ENCODE data around the gene TSHR. TPM values are rescaled to one million over a fixed set of nuclear protein-coding genes. Genes with fewer than 3 reads are reported as not detected.
A peak's percentile ranks its signal among the peaks of the same experiment; 100 is the strongest.

The TSHR gene
- total RNA-seq, 1 experiment from 2014 or later = not detected

DNA sequence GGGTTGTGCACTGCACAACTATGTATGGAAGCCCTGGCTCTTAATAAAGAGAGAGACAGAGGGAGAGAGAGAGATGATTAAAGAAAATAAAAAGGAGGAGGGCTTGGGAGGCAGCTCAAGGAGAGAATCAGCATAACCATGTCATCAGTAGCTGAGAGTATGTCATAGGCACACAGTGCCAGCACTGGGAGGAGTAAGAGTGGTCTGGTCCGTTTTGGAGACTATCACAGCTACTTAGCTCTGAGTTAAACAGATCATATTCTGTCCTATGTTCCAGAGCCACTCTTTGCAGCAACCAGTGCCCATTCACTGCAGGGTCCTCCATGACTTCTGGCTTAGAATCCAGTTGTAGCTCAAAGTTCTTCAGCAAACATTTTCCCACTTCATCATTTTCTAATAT, 206.3 kb downstream of the TSHR start:
- BruUV-seq (replicated peaks) = no TSS peak
- H3K4me3 ChIP-seq (ENCODE audit: low read length) = no peak overlapping the region
- H3K9me3 ChIP-seq (ENCODE audit: low read length) = no peaks in the 10 kb centered on the region
- H3K4me1 ChIP-seq (ENCODE audit: insufficient read depth, low read length) = no peaks in the 10 kb centered on the region; the same call in 1 of the 2 replicates
- no peak for ATAC-seq
- CTCF ChIA-PET = no interaction called here
- no peaks in the 10 kb centered on the region for H3K9me2 ChIP-seq (replicated peaks; ENCODE audit: low read length)
- no peaks in the 10 kb centered on the region for H4K20me1 ChIP-seq (ENCODE audit: low read length)
- POLR2A ChIA-PET (ENCODE audit: unreplicated experiment) = no interaction called here
- H3K4me2 ChIP-seq (ENCODE audit: low read length) = no peak overlapping the region
- H3K36me3 ChIP-seq (ENCODE audit: low read depth, low read length) = no peaks in the 10 kb centered on the region
- DNase-seq = no peak
- intact Hi-C loops (cut with micrococcal nuclease) = no loop called here
- H3K27ac ChIP-seq (ENCODE audit: low read length) = no peak overlapping the region
- no peaks in the 10 kb centered on the region for H3F3A ChIP-seq (ENCODE audit: low read length, unreplicated experiment)
- no peaks in the 10 kb centered on the region for H3K27me3 ChIP-seq (ENCODE audit: low read length)
- TF ChIP-seq EZH2 (IDR thresholded peaks at IDR 0.05; ENCODE audit: low read length, unreplicated experiment) = no peak
- TF ChIP-seq EZH2phosphoT487 (IDR thresholded peaks at IDR 0.05; ENCODE audit: borderline replicate concordance, low read length) = no peak
- TF ChIP-seq CTCF (conservative IDR thresholded peaks at IDR 0.05; ENCODE audit: low read depth, low read length) = no peak
- H3K9ac ChIP-seq (ENCODE audit: low read length) = no peak overlapping the region
- no peak overlapping the region for H2AFZ ChIP-seq (ENCODE audit: low read length)
- no peaks in the 10 kb centered on the region for H3K79me2 ChIP-seq (ENCODE audit: low read length)

- TF ChIP-seq CTCF (conservative IDR thresholded peaks at IDR 0.05; ENCODE audit: low read depth, low read length) (no peak), EZH2phosphoT487 (IDR thresholded peaks at IDR 0.05; ENCODE audit: borderline replicate concordance, low read length) (no peak), EZH2 (IDR thresholded peaks at IDR 0.05; ENCODE audit: low read length, unreplicated experiment) (no peak)
- H3K4me2 ChIP-seq (ENCODE audit: low read length) = no peak overlapping the region
Measured at GRCh38 chr14:81162941-81163340, 207.5 kb downstream of the TSHR start.

DNA sequence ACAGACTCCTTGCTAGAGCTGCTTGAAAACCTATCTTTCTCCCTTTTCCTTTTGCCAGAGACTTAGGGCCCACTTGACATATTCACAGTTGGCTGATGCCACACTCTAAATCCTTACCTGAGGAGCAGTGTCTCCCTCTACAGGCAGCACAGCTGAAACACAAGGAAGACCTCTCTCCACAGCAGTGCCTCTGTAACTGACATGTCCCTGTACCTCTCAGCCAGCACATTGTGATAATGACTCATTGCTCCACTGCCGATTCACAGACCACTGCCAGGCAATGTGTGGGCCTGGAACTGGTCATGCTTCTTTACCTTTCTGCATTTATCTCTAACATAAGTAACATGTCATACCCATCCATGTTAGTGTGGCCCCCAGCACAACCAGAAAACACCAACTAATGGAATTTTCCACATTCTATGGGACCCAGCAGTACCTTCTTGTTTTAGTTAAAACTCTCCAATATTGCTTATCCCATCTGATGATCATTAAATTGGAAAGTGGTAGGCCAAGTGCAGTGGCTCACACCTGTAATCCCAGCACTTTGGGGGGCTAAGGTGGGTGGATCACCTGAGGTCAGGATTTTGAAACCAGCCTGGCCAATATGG, 208.8 kb downstream of the TSHR start:
- Histone ChIP-seq H3K27ac (ENCODE audit: low read length) (no peak overlapping the region), H3K9me3 (ENCODE audit: low read length) (no peaks in the 10 kb centered on the region), H4K20me1 (ENCODE audit: low read length) (no peaks in the 10 kb centered on the region), H3F3A (ENCODE audit: low read length, unreplicated experiment) (no peaks in the 10 kb centered on the region), H3K9ac (ENCODE audit: low read length) (no peak overlapping the region), H3K4me3 (ENCODE audit: low read length) (no peak overlapping the region), H3K27me3 (ENCODE audit: low read length) (no peaks in the 10 kb centered on the region), H3K79me2 (ENCODE audit: low read length) (no peaks in the 10 kb centered on the region), H3K4me1 (ENCODE audit: insufficient read depth, low read length) (peaks cover 1% of the 10 kb centered on the region; the same call in 1 of the 2 replicates), H3K36me3 (ENCODE audit: low read depth, low read length) (no peaks in the 10 kb centered on the region), H2AFZ (ENCODE audit: low read length) (no peak overlapping the region), H3K9me2 (replicated peaks; ENCODE audit: low read length) (no peaks in the 10 kb centered on the region), H3K4me2 (ENCODE audit: low read length) (no peak overlapping the region)
- intact Hi-C loops (cut with micrococcal nuclease) = loop anchor here (1.0 kb wide), 1 partner anchor 168 kb away; no protein-coding TSS in a partner anchor
- ATAC-seq (peak; percentile 98), DNase-seq (peak; percentile 89)
- no TSS peak for BruUV-seq (replicated peaks)
- CTCF ChIA-PET = no interaction called here
- POLR2A ChIA-PET (ENCODE audit: unreplicated experiment) = no interaction called here
- TF ChIP-seq CTCF (conservative IDR thresholded peaks at IDR 0.05; ENCODE audit: low read depth, low read length) (peak; percentile 88), EZH2phosphoT487 (IDR thresholded peaks at IDR 0.05; ENCODE audit: borderline replicate concordance, low read length) (no peak)

More at GRCh38 chr14:81162941-81163340, 207.5 kb downstream of the TSHR start:
- Histone ChIP-seq H4K20me1 (ENCODE audit: low read length) (no peaks in the 10 kb centered on the region), H3K27ac (ENCODE audit: low read length) (no peak overlapping the region), H3K9me2 (replicated peaks; ENCODE audit: low read length) (no peaks in the 10 kb centered on the region), H3K4me3 (ENCODE audit: low read length) (no peak overlapping the region), H3K4me1 (ENCODE audit: insufficient read depth, low read length) (no peaks in the 10 kb centered on the region; the same call in 1 of the 2 replicates), H3F3A (ENCODE audit: low read length, unreplicated experiment) (no peaks in the 10 kb centered on the region), H3K79me2 (ENCODE audit: low read length) (no peaks in the 10 kb centered on the region), H3K36me3 (ENCODE audit: low read depth, low read length) (no peaks in the 10 kb centered on the region), H3K9me3 (ENCODE audit: low read length) (no peaks in the 10 kb centered on the region), H2AFZ (ENCODE audit: low read length) (no peak overlapping the region), H3K9ac (ENCODE audit: low read length) (no peak overlapping the region), H3K27me3 (ENCODE audit: low read length) (no peaks in the 10 kb centered on the region)
- POLR2A ChIA-PET (ENCODE audit: unreplicated experiment) = no interaction called here
- DNase-seq = peak; percentile 21
- CTCF ChIA-PET = no interaction called here
- intact Hi-C loops (cut with micrococcal nuclease) = no loop called here
- BruUV-seq (replicated peaks) = no TSS peak
- no peak for ATAC-seq
